GM19023 (cell line): ENCODE data around the gene MOB4.
"Not testable (repeated sequence)": the region's sequence is repeated elsewhere in the genome, so short reads cannot be mapped to it uniquely, and the experiment has no call there.

Experiments used
- ATAC-seq: cut with Tn5 transposase; IDR thresholded peaks from one replicate; pipeline ENCODE4 v1.9.1; 2021; ENCODE audit warnings: mild to moderate bottlenecking, moderate library complexity; ENCODE audit not compliant: unreplicated experiment

MOB4 gene

DNA sequence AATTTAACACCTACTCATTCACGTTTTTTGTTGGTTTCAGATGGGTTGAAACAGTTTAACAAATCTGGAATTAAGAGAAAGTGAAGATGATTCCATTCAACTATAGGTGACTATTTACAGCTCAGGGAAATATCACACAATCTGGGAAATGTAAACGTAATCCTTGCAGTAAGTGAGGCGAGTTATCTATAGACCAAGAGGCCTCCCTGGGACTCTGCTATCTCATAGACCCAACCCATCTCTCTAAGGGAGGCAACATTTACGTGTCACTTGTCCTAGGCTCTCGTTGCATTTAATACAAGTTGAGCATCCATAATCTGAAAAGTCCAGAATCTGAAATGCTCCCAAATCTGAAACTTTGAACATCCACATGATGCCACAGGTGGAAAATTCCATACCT lies 2.0 kb upstream of the MOB4 start:
- ATAC-seq = no peak

GRCh38 chr2:197514754-197515153 lies 1.1 kb upstream of the MOB4 start:
- no peak for ATAC-seq

GRCh38 chr2:197515315-197515738 lies 539 bp upstream of the MOB4 start:
- ATAC-seq = peak; percentile 3

- ATAC-seq = no peak
Observed at GRCh38 chr2:197516393-197516761, 511 bp downstream of the MOB4 start.

GRCh38 chr2:197517150-197517549 lies 1.3 kb downstream of the MOB4 start:
- no peak for ATAC-seq

GRCh38 chr2:197538412-197538811 lies 22.5 kb downstream of the MOB4 start:
- ATAC-seq = no peak

DNA sequence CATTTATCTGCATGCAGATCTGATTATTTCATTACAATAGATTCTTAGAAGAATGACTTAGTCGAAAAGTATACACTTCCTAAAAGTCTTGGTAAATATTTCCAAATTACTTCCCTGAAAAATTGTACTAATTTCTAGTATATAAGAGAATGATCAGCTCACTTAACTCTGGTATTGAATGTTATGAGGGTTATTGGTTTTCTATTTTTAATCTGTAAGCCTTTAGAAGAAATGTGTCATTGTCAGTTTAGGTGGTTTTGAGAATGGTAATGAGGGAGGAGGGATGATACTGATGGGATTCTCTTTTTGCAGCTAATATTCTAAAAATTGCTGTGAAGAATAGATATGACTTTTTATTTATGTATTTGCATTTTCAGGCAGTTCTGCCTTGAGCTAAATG lies 23.9 kb downstream of the MOB4 start:
- ATAC-seq = no peak

DNA sequence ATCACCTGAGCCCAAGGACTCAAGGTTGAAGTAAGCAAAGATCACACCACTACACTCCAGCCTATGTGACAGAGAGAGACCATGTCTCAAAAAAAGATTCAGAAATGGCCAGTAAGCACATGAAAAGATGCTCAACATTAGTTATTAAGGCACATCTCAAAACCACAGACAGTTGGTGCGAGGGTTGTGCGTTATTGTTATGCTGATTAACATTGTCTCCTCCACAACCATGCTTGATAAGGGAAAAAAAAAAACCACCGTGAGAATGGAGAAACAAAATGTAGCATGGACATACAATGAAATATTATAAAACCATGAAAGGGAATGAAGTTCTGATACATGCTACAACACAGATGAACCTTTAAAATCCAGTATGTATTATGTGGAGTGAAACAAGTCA lies 27.3 kb downstream of the MOB4 start:
- no peak for ATAC-seq

DNA sequence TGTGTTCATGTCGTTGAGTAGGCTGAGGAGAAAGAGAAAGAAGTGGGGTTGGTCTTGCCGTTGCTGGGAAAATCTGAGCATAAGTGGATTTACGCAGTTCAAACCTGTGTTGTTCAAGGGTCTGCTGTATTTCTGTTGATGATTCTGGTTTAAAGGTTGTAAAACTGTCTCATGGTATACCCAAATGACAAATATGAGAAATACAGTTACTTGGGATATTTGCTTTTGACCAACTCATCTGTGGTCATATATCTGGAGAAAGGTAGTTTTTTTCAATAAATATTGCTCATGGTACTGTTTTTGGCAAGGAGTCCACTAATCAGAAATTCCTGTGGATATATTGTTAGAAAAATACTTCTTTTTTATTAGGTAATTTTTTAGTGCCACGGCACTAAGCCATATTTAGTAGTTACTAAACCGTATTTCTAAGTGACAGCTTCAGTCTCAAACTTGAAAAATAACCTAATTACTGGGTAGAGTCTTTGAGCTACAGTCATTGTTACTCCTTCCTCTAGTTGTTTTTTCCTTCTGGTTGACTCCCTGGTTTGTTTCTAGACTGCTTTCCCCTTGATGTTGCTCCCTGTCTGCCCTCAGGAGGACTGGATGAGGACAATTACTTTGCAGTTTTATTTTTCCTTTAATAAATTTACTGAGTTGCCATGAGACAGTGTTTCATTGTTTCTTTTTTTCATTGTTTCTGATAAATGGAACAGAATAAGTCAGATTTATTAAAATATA lies 31.5 kb downstream of the MOB4 start:
- no peak for ATAC-seq

- ATAC-seq = no peak
Observed at GRCh38 chr2:197548582-197548981, 32.7 kb downstream of the MOB4 start.

GRCh38 chr2:197551260-197551659 lies 35.4 kb downstream of the MOB4 start:
- ATAC-seq = not testable (repeated sequence)

GRCh38 chr2:197555467-197555866 lies 39.6 kb downstream of the MOB4 start:
- no peak for ATAC-seq

- ATAC-seq = no peak
Observed at GRCh38 chr2:197556456-197556855, 40.6 kb downstream of the MOB4 start.

GRCh38 chr2:197558393-197558792 lies 42.5 kb downstream of the MOB4 start:
- ATAC-seq = no peak

DNA sequence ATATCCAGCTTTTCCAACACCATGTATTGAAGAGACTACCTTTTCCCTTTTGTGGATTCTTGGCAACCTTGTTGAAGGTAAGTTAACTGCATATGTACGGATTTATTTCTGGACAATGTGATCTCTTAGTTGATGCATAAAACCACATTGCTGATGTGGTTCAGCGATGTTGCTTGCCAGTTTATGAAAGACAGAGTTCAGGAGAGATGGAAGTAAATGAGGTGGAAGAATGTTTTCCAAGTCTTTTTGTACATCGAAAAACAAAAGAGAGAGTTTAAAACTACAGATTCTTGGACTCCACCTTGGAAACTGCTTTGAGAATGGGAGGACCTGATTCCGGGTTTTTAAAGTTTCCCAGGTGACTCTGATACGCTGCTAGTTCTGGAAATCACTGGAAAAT lies 43.8 kb downstream of the MOB4 start:
- no peak for ATAC-seq

- ATAC-seq = no peak
Observed at GRCh38 chr2:197560146-197560665, 44.3 kb downstream of the MOB4 start.

DNA sequence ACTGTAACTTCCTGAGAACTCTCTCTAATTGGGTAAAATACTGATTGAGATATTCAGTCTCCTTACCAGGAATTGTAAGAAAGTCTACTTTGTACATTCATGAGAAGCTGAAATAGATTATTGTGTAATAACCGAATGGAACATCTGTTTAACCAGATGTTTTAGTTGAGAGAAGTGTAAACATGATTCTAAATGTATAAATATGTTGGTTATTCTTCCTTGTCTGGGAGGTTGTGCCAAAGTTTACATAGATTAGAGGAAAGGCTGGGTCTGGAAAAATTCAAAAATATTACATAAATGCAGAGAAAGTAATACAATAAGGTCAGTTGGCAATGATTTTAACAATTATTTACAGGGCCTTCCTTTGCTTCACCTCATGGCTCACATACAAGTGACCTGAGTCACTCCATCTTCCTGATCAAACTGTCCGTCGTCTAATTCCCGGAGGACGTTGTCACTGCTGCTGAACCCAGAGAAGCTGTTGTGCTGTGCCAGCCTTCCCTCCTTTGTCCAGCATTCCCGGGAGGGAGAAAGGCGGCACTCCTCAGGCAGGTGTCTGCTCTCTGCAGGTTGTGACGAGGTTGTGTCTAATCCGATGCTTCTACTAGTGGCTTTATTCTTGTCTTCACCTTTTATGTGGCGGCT lies 55.9 kb downstream of the MOB4 start:
- no peak for ATAC-seq

- ATAC-seq = no peak
Observed at GRCh38 chr2:197573608-197574007, 57.7 kb downstream of the MOB4 start.

- ATAC-seq = no peak
Observed at GRCh38 chr2:197575987-197576386, 60.1 kb downstream of the MOB4 start.

DNA sequence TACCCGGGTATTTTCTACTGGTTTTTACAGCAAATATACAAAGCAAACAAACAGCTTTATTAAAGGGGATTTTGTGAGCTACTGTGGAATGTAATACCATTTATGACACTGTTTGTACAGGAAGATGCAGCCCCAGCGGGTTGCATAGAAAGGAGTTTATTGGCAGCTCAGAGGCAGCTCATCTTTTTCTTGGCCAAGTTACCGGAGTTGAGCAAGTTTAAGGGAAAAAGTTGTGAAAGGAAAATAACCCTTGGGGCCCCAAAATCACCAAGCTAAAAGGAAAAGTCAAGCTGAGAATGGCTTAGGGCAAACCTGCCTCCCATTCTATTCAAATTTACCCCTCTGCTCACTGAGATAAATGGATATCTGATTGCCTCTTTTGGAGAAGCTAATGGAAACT lies 60.8 kb downstream of the MOB4 start:
- ATAC-seq = no peak

DNA sequence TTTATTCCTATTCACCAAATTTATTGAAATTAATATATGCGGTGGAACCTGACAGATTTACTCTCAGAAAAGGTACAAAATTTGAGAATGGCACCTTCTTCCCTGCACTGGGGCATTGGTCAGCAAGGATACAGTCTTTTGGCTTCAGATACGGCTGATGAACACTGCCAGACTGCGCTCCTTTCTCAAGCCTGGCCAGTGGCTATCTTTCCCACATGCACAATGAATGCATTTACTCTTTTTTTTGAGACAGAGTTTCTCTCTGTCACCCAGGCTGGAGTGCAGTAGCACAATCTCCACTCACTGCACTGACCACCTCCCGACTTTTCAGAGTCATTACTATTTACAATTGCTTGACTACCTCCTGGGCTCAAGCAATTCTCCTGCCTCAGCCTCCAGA lies 61.6 kb downstream of the MOB4 start:
- no peak for ATAC-seq

GRCh38 chr2:197578294-197578693 lies 62.4 kb downstream of the MOB4 start:
- not testable (repeated sequence) for ATAC-seq
